ENCODE results near the gene HORMAD2. TPM values are rescaled to one million over a fixed set of nuclear protein-coding genes. Genes with fewer than 3 reads are reported as not detected.
A peak's percentile ranks its signal among the peaks of the same experiment; 100 is the strongest.
"Not testable (repeated sequence)": the region's sequence is repeated elsewhere in the genome, so short reads cannot be mapped to it uniquely, and the experiment has no call there.

Gene HORMAD2
- total RNA-seq, 1 donor from 2014 or later, result not detected

- DNase-seq (ENCODE audit: extremely low read depth, low read depth, low spot score), result no peak
Measured at GRCh38 chr22:30187094-30187493, 106.8 kb downstream of the HORMAD2 start.

GRCh38 chr22:30187529-30188407 is 107.5 kb downstream of the HORMAD2 start:
- no peak for DNase-seq (ENCODE audit: extremely low read depth, low read depth, low spot score)

GRCh38 chr22:30188911-30189310 is 108.6 kb downstream of the HORMAD2 start:
- no peak for DNase-seq (ENCODE audit: extremely low read depth, low read depth, low spot score)

GRCh38 chr22:30190574-30190973 is 110.3 kb downstream of the HORMAD2 start:
- no peak for DNase-seq (ENCODE audit: extremely low read depth, low read depth, low spot score)

- no peak for DNase-seq (ENCODE audit: extremely low read depth, low read depth, low spot score)
Measured at GRCh38 chr22:30191040-30191701, 110.9 kb downstream of the HORMAD2 start.

GRCh38 chr22:30192427-30192826 is 112.2 kb downstream of the HORMAD2 start:
- DNase-seq (ENCODE audit: extremely low read depth, low read depth, low spot score), result no peak

- no peak for DNase-seq (ENCODE audit: extremely low read depth, low read depth, low spot score)
Measured at GRCh38 chr22:30193031-30193775, 112.9 kb downstream of the HORMAD2 start.

GRCh38 chr22:30195245-30196140 is 115.2 kb downstream of the HORMAD2 start:
- no peak for DNase-seq (ENCODE audit: extremely low read depth, low read depth, low spot score)

- DNase-seq (ENCODE audit: extremely low read depth, low read depth, low spot score), result peak; percentile 95
Measured at GRCh38 chr22:30196141-30196879, 116.0 kb downstream of the HORMAD2 start.

- DNase-seq (ENCODE audit: extremely low read depth, low read depth, low spot score), result no peak
Measured at GRCh38 chr22:30196880-30197336, 116.6 kb downstream of the HORMAD2 start.

- DNase-seq (ENCODE audit: extremely low read depth, low read depth, low spot score), result no peak
Measured at GRCh38 chr22:30197389-30197788, 117.1 kb downstream of the HORMAD2 start.

GRCh38 chr22:30198152-30198825 is 118.0 kb downstream of the HORMAD2 start:
- no peak for DNase-seq (ENCODE audit: extremely low read depth, low read depth, low spot score)

GRCh38 chr22:30198921-30199320 is 118.7 kb downstream of the HORMAD2 start:
- DNase-seq (ENCODE audit: extremely low read depth, low read depth, low spot score), result no peak

GRCh38 chr22:30200905-30201304 is 120.6 kb downstream of the HORMAD2 start:
- DNase-seq (ENCODE audit: extremely low read depth, low read depth, low spot score), result not testable (repeated sequence)

GRCh38 chr22:30201945-30202344 is 121.7 kb downstream of the HORMAD2 start:
- DNase-seq (ENCODE audit: extremely low read depth, low read depth, low spot score), result no peak

GRCh38 chr22:30202531-30203006 is 122.3 kb downstream of the HORMAD2 start:
- no peak for DNase-seq (ENCODE audit: extremely low read depth, low read depth, low spot score)

GRCh38 chr22:30204015-30204741 is 123.9 kb downstream of the HORMAD2 start:
- DNase-seq (ENCODE audit: extremely low read depth, low read depth, low spot score), result no peak

GRCh38 chr22:30204742-30205111 is 124.5 kb downstream of the HORMAD2 start:
- no peak for DNase-seq (ENCODE audit: extremely low read depth, low read depth, low spot score)
